ENCODE measurements around the gene MPI.
A peak's percentile ranks its signal among the peaks of the same experiment; 100 is the strongest.
"Not testable (repeated sequence)": the region's sequence is repeated elsewhere in the genome, so short reads cannot be mapped to it uniquely, and the experiment has no call there.

The MPI gene

GRCh38 chr15:74864296-74864695, 25.5 kb upstream of the MPI start:
- DNase-seq, result no peak

GRCh38 chr15:74865316-74865715, 24.5 kb upstream of the MPI start:
- DNase-seq, result no peak

DNA sequence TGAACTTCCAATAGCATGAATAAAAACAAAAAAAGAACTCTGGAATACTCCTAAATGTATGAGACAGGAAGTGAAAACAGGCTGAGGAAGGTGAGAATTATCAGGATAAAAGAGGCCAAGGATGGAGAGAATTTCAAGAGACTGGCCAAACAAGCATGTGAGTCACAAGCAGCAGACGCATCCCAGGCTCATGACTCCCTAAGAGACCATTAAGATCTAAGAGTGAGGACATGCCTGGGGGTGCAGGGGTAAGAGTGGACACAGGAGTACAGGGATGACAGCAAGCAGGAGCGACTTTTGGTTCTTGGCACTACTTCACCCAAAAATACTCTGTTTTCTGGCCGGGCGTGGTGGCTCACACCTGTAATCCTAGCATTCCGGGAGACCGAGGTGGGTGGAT, 23.8 kb upstream of the MPI start:
- DNase-seq, result no peak

DNA sequence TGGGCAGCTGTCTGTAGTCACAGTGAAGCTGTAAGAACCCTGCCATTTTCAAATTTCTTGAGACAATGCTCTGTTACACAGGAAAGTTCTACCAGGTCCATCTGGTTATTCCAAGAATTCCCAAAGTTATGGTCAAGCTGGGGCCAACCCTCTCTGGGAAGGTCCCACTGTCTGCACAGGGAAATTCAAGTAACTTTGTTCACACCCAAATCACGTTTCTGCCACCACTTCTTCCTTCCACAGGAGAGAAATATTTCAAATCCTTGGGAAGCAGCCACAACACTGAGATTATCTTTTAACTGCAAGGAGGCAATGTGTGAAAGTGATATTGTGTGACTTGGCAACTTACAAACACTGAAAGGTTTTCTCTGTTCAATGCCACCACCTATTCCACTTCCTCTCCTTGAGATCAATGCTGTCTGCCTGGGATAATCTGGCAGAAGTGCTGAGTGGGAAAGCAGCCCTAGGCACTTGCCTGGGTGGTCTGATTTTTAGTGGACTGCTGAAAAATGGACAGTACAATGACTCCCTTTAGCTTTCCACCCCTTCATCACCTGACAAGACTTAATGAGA, 22.3 kb upstream of the MPI start:
- no peak for DNase-seq

GRCh38 chr15:74868059-74868458, 21.8 kb upstream of the MPI start:
- DNase-seq, result no peak

DNA sequence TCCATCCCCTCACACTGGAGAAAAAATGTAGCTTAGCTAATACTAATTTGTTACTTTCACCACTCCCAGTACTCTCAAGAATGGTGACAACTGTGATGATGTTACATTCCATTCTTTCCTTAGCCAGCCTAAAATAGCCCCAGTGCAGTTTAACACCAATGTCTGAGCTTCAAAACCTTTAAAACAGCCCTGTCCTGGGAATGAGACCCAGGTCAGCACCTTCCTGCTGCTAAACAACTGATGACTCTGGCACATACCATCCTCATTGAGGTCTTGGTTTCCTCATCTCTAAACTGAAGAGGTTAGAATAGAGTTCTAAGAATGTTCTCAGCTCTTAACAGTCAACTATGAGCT, 20.5 kb upstream of the MPI start:
- DNase-seq, result no peak

- no peak for DNase-seq
Measured at GRCh38 chr15:74869726-74870407, 20.0 kb upstream of the MPI start.

DNA sequence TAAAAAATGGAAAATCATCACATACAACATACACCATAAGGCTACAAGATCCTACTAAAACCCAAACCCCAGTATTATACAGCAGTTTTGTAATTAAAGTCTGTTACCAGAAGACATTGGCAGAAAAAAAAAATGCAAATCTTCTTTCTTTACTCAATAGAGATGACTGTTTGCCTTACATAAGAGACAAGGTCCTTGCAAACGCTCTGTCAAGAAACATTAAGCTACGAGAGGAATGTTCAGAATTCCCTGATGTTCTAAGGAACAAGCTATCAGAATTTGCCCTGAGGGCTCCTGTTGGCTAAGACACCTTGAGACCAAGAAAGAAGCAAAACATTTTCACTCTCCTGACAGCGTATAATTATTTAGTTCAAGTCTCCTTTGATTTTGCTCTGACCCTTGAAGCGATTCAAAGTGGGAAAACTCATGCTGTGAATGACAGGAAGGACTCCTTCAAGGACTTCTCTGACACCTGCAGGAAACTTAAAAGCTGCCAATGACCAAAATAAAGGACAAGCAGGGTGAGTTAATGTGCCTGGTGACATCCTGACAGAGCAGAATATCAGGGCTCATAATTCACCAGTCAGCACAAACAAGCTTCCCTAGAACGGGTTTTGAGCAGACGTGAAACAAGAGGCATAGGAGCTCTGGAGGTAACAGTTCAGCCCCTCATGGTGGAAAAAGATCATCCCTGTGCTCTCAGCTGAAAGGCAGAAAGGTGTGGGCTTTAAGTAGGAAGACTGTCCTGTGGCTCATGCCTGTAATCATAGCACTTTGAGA, 19.2 kb upstream of the MPI start:
- DNase-seq, result peak; percentile 3

DNA sequence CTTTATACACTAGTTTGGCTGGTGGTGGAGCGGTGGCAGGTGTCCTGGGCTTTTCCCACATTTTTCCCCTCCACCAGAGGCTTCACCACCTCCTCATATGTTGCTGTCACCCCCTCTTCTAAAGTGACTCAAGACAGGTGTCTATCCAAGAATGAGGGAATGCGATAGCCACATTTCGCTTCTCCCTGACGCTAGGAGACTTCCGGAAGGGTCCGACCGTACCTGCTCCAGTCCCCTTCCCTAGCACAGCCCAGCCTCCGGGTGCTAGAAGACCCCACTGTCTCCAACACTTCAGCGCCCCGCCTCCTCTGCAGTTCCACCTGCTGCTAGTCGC, 17.2 kb upstream of the MPI start:
- DNase-seq, result no peak

DNA sequence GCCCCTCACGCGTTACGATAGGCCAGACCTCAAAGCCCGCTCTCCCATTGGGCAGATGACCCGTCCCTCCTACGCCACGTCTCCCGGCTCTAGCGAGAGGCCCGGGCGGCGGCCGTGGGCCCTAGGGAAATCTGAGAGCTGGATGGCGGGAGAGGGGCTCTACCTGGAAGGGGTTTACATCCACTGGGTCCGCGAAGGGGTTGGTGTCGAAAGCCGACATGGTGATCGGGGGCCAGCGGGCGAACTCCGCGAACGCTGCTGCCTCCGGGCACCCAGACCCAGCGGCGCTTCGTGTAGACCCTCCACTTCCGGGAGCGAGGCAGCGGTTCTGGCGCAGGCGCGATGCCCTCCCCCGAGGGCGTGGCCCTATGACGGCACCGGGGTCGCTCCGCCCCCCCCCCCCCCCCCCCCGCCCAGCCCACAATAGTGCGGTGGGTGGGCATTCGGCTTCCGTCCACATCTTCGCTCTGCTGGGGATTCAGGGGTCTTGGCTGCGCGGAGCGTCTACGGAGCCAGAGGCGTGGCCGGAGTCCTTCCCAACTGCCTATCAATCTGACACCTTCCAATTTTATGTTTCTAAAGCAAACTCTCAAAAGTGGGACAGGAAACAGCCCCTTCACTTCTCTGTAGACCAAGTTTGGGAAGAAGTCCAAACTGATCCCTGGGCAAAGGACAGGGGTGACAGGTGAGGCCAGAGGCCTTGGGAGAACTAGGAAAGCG, 16.6 kb upstream of the MPI start, which contains the start of gene SCAMP2:
TSS of gene SCAMP2 (minus strand) at position 330 of the 720 bp plus-strand sequence. CDS start at position 220, 110 bp downstream.
- peak; percentile 86 for DNase-seq

- DNase-seq, result peak; percentile 18
Measured at GRCh38 chr15:74873756-74874424, 16.0 kb upstream of the MPI start.

DNA sequence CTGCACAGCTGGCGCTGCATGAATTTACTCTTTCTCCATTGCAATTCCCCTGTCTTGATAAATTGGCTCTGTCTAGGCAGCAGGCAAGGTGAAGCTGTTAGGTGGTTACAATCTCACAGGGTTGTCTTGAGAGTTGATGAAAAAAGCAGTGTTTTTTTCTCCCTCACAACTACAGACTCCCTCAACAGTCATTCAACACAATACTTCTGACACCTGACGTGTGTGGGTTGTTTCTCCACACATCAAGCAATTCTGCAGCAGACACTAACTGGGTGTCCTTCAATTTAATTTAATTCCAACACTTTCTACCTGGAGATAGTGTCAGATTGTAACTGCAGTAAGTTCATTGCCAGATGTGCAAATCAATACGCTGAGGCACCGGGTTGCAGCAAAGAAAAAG, 11.6 kb upstream of the MPI start:
- DNase-seq, result no peak

DNA sequence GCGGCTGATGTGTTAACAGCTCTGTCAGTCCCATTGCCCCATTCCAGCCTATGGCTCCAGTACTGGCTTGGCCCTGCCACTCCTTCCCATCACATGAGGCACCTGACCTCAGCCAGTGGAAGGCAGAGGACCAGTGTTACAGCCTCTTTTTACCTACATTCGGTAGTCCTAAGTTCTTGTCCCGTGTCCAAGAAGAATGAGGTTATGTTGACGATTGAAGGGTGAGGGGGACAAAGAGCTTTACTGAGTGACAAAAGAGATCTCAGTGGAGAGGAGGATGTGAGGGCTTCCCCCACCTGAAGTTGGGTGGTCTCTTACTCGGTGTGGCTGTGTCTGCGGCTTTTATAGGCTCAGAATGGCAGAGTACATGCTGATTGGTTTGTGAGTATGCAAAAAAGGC, 7.3 kb upstream of the MPI start:
- no peak for DNase-seq

DNA sequence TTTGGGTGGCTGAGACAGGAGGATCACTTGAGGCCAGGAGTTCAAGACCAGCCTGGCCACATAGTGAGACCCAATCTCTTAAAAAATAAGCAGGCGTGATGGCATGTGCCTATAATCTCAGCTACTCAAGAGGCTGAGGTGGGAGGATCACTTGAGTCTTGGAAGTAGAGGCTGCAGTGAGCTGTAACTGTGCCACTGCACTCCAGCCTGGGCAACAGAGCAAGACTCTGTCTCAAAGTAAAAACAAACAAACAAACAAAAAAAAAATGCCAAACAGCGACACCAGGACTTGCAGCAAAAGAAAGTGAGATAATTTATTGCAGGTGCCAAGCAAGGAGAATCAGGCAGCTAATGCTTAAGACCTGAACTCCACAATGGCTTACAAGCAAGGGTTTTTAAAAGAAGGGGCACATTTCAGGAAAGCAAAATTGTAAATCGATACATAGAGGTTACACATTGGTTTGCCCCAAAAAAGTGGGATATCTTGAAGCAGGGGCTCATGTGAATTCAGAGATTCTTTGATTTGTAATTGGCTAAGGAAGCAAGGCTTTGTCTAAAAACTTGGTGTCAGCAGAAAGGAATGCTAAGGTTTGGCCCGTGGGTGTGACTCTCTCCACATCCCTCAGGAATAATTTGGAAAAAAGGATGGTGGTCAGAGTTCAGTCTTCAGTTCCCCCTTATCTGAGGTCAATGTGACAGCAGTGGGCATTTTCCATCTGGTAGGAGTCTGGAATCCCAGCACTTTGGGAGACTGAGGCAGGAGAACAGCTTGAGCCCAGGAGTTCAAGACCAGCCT, 5.2 kb upstream of the MPI start:
- DNase-seq, result no peak

DNA sequence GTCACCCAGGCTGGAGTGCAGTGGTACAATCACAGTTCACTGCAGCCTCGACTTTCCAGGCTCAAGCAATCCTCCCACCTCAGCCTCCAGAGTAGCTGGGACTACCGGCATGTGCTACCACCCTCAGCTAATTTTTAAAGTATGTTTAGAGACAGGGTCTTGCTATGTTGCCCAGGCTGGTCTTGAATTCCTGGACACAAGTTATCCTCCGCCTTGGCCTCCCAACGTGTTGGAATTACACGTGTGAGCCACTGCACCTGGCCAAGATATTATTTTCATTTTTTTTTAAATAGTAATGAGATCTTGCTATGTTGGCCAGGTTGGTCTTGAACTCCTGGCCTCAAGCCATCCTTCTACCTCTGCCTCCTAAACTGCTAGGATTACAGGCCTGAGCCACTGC, 4.4 kb upstream of the MPI start:
- DNase-seq, result no peak

- not testable (repeated sequence) for DNase-seq
Measured at GRCh38 chr15:74887537-74888193, 2.2 kb upstream of the MPI start.

- no peak for DNase-seq
Measured at GRCh38 chr15:74888716-74889115, 1.1 kb upstream of the MPI start.

GRCh38 chr15:74889390-74889882, 406 bp upstream of the MPI start:
- DNase-seq, result peak; percentile 56

DNA sequence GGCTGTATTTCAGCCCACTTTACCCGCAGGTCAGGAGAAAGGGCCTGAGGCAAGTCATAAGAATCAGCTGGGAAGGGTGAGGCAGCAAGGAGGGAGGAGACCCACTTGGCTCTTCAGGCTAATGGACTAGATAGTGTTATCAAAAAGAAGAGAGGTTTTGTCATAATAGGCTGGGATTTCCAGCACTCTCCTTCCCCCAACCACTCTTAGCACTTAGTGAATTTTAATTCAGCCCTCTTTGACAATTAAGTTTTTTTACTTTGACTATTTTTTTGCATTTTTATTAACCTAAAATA, 771 bp downstream of the MPI start:
- DNase-seq, result no peak

DNA sequence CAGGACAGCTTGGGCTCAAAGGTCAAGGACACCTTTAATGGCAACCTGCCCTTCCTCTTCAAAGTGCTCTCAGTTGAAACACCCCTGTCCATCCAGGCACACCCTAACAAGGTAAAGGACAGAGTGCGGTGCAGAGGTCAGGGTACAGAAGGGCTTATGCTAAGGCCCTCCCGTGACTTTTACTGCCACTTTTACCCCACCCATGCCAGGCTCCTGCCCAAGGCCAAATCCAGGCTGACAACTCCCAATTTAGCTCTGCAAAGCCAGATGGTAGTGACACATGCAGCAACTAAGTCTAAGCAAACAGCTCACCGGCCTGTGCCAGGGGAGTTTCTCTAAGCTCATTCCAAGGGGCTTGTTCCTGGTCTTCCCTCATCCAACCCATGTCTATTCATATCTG, 1.6 kb downstream of the MPI start:
- DNase-seq, result no peak

DNA sequence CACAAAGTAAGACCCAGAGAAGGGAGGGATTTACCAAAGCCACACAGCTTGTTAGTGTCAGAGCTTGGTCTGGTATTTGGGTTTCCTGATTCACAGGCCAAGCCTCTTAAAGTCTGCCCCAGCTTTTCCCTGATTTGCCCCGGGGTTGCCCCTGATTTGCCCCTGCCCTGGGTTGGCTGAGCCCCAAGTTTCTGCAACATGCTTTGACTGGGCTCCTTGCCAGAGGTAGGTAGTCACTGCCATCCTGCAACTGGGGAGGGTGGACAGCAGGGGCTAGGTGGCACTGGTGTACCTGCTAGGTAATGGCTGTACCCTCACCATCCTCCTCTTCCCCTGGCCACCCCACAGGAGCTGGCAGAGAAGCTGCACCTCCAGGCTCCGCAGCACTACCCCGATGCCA, 2.5 kb downstream of the MPI start:
- no peak for DNase-seq

- DNase-seq, result no peak
Measured at GRCh38 chr15:74892931-74893330, 3.1 kb downstream of the MPI start.

Data from NCI-H2227 treated with DMSO at 0.1 percent for 48 hours (cell line).